NCI-H187 treated with DMSO at 0.1 percent for 48 hours (cell line): ENCODE results near the gene FSTL5.

Experiments
- DNase-seq: peaks from one replicate; lab custom pipeline; 2025; lab: John Stamatoyannopoulos, UW

Gene FSTL5

GRCh38 chr4:161704653-161705052 is 459.1 kb downstream of the FSTL5 start:
- no peak for DNase-seq

DNA sequence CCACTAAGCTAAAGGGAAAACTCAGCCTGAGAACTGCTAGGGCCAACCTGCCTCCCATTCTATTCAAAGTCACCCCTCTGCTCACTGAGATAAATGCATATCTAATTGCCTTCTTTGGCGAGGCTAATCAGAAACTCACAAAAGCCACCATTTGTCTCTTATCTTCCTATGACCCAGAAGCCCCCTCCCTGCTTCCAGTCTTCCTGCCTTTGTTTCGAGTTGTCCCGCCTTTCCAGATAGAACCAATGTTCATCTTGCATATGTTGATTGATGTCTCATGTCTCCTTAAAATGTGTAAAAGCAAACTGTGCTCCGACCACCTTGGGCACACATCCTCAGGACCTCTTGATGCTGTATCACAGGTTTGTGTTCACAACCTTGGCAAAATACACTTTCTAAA is 459.8 kb downstream of the FSTL5 start:
- no peak for DNase-seq

DNA sequence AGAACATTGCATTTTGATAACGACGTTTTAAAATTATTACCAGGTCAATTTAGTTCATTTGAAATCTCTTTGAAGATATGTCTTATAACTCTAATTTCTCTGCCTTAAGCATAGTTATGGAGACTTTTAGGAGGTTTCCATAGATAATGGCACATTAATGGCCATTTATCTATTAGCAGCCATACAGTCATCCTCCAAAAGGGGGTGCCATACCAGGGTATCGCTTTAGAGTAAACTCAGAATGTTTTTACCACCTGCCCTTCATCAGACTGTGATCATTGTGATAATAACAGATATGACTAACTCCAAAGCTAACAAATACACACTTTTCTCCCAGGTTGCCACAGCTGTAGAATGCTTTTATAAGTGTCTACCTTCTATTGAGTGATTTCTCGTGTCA is 461.5 kb downstream of the FSTL5 start:
- no peak for DNase-seq

GRCh38 chr4:161696944-161697343 is 466.9 kb downstream of the FSTL5 start:
- no peak for DNase-seq

GRCh38 chr4:161680146-161680545 is 483.7 kb downstream of the FSTL5 start:
- no peak for DNase-seq

DNA sequence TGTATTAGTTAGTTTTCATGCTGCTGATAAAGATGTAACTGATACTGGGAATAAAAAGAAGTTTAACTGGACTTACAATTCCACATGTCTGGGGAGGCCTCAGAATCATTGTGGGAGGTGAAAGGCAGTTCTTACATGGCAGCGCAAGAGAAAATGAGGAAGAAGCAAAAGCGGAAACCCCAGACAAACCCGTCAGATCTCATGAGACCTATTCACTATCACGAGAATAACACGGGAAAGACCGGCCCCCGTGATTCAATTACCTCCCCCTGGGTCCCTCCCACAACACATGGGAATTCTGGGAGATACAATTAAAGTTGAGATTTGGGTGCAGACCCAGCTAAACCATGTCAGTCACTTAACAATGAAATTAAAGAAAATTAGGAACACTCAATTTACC is 499.1 kb downstream of the FSTL5 start:
- DNase-seq: no peak

DNA sequence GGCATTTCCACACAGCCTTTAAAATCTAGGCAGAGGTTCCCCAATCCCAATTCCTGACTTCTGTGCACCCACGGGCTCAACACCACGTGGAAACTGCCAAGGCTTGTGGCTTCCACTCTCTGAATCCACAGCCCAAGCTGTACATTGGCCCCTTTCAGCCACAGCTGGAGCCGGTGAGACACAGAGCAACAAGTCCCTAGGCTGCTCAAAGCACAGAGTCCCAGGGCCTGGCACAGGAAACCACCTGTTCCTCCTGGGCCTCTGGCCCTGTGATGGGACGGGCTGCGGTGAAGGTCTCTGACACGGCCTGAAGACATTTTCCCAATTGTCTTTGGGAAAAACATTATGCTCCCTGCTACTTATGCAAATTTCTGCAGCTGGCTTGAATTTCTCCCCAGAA is 500.0 kb downstream of the FSTL5 start:
- DNase-seq: no peak

DNA sequence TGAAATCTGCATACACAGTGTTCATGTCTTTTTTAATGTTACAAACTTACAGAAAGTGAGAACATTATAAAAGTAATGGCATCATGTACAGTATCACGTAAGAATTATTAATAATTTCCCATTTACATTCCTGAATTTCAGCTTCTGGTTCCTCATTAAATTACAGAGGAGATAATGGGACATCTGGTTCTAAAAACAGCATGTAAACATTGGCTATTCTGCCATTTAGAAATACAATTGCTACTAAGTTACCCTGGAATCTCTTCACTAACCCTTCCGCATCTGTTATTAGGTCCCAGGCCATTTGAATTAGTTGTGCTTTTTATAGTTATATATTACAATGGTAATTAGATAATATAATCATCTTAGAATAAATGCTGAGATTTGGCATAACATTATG is 505.1 kb downstream of the FSTL5 start:
- DNase-seq: no peak

GRCh38 chr4:161657616-161658015 is 506.2 kb downstream of the FSTL5 start:
- no peak for DNase-seq

- DNase-seq: no peak
Measured at GRCh38 chr4:161656594-161656993, 507.2 kb downstream of the FSTL5 start.

- no peak for DNase-seq
Measured at GRCh38 chr4:161655148-161655547, 508.7 kb downstream of the FSTL5 start.

DNA sequence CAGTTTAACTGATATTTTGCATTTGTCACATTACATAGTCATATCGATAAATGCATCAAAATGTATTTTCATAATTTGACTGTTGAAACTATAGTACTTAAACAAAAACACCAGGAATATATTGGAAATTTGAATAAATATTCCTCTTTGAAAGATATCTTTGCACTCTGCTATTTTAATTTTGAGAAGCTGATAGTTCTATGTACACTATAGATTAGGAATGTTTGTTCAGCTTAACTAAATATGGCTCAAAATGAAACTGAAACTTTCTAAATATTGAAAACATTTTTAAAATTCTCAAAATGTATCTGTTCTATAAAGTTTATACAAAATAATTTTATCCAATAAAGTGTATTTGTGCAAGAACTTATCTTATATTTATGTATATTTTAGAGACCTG is 510.1 kb downstream of the FSTL5 start:
- no peak for DNase-seq

DNA sequence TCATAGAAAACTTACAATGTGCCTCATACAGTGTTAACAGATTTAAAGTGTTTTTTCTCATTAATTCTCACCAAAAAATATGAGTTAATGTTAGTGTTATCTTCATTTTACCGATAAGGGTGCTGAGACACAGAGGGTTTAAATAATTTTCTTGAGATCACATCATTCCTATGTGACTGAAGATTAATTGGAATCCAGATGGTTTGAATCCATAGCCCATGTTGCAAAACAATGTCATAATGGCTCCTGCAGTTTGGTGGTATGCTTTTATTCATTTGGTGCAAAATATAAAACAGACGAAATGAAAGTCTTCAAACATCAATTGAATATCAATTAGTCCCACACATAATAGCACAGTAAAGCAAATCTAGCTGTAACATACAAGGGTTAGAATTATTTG is 512.2 kb downstream of the FSTL5 start:
- DNase-seq: no peak

- DNase-seq: no peak
Measured at GRCh38 chr4:161650812-161651211, 513.0 kb downstream of the FSTL5 start.

DNA sequence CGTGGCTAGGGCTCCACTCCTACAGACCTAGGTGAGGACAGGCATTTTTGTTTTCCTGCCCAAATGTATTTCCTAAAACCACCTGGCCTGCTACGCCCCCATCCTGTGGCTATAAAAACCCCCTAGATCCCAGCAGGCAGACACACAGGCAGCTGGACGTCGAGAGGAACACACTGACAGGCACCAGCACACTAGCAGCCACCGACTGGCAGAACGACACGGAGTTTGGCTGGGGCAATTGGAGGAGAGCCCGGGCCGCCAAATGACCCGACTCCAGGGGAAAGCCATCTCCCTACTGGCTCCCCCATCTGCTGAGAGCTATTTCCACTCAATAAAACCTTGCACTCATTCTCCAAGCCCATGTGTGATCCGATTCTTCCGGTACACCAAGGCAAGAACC is 516.0 kb downstream of the FSTL5 start:
- no peak for DNase-seq

DNA sequence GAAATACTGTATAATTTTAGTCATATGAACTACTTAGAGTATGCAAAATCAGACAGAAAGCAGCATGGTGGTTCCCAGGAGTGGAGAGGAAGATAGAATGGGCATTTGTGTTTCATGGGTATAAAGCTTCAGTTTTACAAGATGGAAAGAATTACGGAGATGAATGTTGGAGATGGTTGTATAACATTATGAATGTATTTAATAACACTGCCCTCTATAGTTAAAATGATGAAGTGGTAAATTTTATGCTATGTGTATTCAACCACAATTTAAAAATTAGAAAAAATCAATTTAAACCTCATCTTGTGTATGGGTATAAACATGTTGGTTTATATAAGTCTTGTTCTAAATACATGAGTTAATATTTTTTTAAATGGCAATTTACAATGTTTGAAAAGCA is 521.1 kb downstream of the FSTL5 start:
- no peak for DNase-seq

DNA sequence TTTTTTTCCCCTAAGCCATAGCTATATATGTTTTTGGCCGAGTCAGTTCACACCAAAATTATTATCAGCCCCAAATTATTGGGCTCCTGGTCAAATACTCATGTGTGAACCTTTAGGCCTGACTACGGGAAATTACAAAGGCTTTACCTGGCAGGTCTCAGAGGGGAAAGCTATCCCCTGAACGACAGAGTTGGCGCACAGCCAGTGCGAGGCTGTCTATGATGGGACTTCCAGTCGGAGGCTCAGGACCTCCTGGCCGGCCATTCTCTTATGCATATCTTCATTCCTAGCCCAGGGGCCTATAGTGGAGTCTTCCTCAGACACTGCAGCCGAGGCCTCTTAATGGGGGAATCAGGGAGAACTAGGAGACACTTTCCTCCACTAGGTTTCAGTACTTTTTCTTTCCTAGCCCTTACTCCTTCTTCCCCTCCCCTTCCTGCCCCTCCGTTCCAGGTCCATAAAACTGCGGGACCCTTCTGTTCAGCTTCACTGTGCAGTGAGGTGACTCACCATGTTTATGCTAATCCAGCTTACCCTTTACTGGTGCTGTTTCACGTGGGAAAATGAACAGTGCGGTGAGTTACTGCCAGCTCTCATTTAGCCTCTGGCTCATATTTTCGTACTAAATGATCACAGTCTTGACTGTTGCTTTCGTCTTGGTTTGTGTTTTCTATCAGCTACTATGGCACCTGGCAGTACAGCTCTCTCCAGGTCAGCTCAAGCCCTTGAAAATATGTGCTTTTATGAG is 533.9 kb downstream of the FSTL5 start:
- DNase-seq: no peak

DNA sequence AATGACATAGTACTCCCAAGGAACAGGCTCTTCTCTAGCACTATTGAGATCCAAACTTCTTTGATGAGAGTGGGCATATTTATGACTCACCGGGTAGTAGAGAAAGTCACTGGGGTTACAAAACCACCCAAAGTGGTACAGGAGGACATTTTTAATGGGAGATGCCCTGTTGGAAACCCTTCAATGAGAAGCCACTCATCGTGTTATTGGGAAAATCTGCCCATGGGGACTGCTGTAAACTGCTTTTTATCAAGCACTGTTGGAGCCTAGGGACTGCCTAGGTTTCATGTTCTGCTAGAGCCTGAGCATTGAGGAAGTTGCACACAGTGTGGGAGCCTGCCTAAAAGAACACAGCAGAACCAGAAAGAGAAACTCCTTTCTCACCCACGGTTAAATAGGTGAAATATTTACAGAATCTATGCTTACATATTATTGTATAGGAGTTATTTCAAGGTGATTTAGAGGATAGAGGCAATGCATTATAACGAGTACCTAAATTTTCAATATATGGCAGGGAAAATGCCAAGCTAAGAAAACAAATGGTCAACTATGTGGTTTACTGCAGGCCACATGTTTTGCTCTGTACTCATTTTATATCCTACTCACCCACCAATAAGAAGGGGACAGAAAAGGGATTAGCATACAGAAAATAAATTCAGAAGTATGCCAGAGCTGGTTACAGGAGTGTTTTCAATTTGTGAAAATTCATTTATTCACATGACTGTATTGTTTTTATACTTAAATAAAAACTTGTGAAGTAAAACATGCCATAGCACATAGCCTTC is 559.1 kb downstream of the FSTL5 start:
- no peak for DNase-seq

GRCh38 chr4:161601011-161601410 is 562.8 kb downstream of the FSTL5 start:
- no peak for DNase-seq

DNA sequence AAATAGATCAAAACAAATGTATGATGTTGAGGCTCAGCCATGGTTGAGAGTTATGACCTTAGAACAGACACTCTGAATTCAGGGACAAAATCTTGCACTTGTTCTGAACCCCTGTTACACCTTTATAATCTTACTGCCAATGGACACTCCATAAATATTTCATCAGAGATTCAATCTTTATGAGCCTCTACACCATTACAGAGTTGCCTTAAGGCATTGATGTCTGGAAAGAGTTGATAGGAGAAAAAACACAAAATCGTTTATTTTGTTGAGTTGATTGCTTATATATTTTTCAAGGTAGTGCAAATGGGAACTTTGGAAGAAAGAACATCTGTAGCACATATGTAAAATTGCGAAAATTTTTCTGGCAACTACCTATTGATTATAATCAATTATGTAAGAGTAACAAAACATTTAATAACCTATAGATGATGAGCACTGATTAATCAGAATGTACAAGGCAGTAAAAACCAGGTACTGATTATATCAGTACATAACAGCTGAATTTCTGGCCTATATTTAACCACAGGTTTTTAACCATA is 568.5 kb downstream of the FSTL5 start:
- DNase-seq: no peak

DNA sequence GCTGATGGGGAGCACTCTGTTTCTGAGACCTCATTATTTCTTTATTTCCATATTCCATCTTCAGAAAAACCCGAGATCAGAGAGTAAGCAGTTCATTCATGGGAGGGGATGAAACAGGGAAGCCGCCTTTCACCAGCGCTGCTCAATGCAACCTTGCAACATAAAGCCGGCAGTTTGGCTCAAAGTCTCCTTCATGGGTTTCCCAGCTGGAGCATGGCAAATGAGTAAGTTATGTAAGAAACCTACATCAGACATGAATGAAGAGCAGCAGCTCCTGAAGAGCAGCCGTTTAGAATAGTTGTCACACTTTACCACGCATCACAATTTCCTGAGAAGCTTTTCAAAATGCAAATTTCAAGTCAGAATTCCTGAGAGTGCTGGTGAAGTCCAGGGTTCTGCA is 578.8 kb downstream of the FSTL5 start:
- no peak for DNase-seq

DNA sequence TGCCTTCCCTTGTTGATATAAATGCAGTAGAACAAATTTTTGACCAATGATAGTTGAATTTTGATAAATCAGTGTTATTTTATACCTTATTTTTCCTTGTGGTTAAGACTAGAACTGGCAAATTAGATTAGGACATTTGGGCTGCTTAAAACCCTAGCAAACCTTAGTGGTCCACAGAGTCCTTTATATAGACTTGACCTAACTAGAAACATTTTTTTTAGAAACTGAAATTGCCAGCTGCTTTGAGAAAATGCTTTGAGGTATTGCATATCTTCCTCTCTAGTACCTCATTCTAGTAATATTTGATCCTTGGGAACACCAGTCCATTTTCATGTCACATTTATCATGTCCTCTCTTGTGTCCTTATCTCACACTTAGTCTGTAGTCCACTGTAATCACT is 580.3 kb downstream of the FSTL5 start:
- DNase-seq: no peak
